IPS-NIHi7 (cell line): ENCODE results near the gene LY6G6C.
"Not testable (repeated sequence)": the region's sequence is repeated elsewhere in the genome, so short reads cannot be mapped to it uniquely, and the experiment has no call there.

Source experiments
- DNase-seq: peaks from one replicate; pipeline ENCODE4 v3.0.0; 2012; ENCODE audit warnings: mixed read lengths; ENCODE audit errors: extremely low spot score

LY6G6C gene

GRCh38 chr6:31727034-31727716, 5.6 kb upstream of the LY6G6C start:
- no peak for DNase-seq

GRCh38 chr6:31725502-31726350, 4.2 kb upstream of the LY6G6C start:
- DNase-seq: no peak

GRCh38 chr6:31723980-31724691, 2.6 kb upstream of the LY6G6C start:
- no peak for DNase-seq

DNA sequence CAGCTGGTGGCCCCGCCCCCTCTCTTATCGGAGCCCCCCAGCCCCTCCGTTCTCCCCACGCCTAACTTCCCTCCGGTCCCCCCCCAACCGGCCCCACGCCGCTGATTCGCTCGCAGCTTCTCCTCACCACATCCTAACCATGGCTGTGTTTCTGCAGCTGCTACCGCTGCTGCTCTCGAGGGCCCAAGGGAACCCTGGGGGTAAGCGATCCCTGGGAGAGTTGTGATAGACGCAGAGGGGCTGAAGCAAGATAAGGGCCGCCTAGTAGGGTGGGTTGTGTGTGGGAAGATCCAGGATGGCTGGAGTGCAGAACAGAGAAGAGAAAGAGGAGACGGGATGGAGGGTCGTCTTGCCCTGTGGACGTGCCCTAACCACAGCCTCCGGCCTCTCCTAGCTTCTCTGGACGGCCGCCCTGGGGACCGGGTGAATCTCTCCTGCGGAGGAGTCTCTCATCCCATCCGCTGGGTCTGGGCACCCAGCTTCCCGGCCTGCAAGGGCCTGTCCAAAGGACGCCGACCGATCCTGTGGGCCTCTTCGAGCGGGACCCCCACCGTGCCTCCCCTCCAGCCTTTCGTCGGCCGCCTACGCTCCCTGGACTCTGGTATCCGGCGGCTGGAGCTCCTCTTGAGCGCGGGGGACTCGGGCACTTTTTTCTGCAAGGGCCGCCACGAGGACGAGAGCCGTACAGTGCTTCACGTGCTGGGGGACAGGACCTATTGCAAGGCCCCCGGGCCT, 1.9 kb upstream of the LY6G6C start, which contains the start of gene MPIG6B:
MPIG6B (plus strand) TSS at position 129 of the 735 bp plus-strand sequence; CDS start at position 140, 11 bp downstream.
- no peak for DNase-seq

DNA sequence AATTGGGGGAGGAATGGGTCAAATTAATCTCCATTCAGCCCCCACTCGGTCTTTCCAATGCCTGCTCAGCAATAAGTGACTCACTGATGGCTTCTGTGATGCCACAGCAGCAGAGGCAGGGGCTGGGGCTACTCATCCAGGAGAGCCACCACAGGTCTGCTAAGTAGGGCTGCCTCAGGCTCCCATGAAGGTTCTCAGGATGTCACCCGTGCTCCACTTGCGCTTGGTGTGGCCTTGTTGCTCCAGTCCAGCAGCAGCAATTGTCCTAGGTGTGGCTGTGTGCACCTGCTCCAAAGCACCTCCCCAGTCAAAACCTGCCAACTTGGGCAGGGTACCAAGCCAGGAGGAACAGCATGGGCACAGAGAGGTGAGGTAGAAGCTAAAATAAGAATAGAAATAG, 627 bp upstream of the LY6G6C start:
- no peak for DNase-seq

DNA sequence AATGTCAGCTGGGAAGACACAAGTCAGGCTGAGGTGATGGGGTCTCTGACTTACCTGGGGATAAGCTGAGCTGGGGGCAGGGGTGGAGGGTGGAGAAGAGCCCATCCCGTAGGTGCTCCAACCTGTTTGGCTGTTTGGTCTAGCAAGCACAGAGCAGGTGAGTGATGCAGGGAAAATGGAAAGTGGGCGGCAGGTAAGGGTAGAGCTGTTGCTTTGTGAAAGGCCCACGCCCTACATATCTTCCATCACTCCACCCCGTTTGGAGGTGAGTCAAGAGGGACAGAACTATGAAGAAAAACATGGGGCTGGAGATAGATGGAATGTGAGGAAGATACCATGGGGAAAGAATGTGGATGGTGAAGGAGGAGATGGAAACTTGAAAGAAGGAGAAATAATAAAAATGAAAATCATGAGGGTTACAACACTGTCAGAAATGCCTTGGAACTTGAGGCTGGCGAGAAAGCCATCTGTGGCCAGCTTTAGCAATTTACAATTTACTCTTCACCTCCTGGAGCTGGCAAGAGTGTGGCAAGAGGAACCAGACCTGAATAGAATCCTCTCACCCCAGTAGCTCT, 1.3 kb downstream of the LY6G6C start:
- DNase-seq: no peak

GRCh38 chr6:31719001-31719400, 2.5 kb downstream of the LY6G6C start:
- DNase-seq: no peak

- DNase-seq: peak; percentile 46
These were observed 3.3 kb downstream of the LY6G6C start for GRCh38 chr6:31718265-31718664.

- peak; percentile 71 for DNase-seq
These were observed 3.9 kb downstream of the LY6G6C start for GRCh38 chr6:31717499-31718222.

GRCh38 chr6:31715022-31715958, 6.3 kb downstream of the LY6G6C start, which contains the start of gene LY6G6D:
LY6G6D (plus strand) TSS chr6:31715348; CDS start chr6:31715356, 8 bp downstream.
- no peak for DNase-seq

- peak; percentile 69 for DNase-seq
These were observed 7.4 kb downstream of the LY6G6C start for GRCh38 chr6:31713991-31714684.

- DNase-seq: no peak
These were observed 8.1 kb downstream of the LY6G6C start for GRCh38 chr6:31713465-31713864.

GRCh38 chr6:31712296-31712695, 9.2 kb downstream of the LY6G6C start:
- DNase-seq: no peak

- DNase-seq: no peak
These were observed 10.3 kb downstream of the LY6G6C start for GRCh38 chr6:31711233-31711632.

- no peak for DNase-seq
These were observed 10.9 kb downstream of the LY6G6C start for GRCh38 chr6:31710523-31711219.

GRCh38 chr6:31709157-31709556, 12.4 kb downstream of the LY6G6C start:
- DNase-seq: not testable (repeated sequence)

GRCh38 chr6:31708224-31708623, 13.3 kb downstream of the LY6G6C start:
- DNase-seq: no peak

GRCh38 chr6:31707701-31708100, 13.8 kb downstream of the LY6G6C start:
- DNase-seq: no peak
